Hematopoietic multipotent progenitor cell treated with erythropoietin and hydrocortisone succinate and interleukin-3 and kit ligand, for 15 days (in vitro differentiated cells): ENCODE measurements around the gene SYT14.
"Not testable (repeated sequence)": the region's sequence is repeated elsewhere in the genome, so short reads cannot be mapped to it uniquely, and the experiment has no call there.

Experiments used
- DNase-seq: peaks from one replicate; pipeline ENCODE4 v3.0.0-alpha.2; 2015; ENCODE audit warnings: low spot score

Gene SYT14

DNA sequence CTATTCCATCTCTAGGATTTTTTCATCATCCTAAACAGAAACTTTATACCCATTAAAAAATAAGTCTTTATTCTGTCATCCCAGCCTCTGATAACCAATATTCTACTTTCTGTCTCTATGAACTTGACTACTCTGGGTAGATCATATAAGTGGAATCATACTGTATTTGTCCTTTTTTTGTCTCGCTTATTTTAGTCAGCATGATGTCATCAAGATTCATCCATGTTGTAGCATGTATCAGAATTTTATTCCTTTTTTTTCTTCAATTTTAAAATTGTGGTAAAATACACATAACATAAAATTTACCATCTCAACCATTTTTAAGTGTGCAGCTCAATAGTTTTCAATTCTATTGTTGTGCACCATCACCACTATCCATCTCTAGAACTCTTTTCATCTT is 90.0 kb downstream of the SYT14 start:
- DNase-seq: no peak

- DNase-seq: no peak
Measured at GRCh38 chr1:210031473-210031872, 93.5 kb downstream of the SYT14 start.

- no peak for DNase-seq
Measured at GRCh38 chr1:210043058-210043457, 105.0 kb downstream of the SYT14 start.

DNA sequence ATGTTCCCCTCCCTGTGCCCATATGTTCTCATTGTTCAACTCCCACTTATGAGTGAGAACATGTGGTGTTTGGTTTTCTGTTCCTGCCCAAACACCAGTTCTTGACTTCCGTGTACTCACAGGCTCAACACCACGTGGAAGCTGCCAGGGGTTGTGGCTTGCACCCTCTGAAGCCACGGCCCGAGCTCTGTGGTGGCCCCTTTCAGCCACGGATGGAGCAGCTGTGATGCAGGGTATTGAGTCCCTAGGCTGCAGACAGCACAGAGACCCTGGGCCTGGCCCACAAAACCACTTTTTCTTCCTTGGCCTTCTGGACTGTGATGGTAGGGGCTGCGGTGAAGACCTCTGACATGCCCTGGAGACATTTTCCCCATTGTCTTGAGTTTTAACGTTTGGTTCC is 111.6 kb downstream of the SYT14 start:
- DNase-seq: no peak

DNA sequence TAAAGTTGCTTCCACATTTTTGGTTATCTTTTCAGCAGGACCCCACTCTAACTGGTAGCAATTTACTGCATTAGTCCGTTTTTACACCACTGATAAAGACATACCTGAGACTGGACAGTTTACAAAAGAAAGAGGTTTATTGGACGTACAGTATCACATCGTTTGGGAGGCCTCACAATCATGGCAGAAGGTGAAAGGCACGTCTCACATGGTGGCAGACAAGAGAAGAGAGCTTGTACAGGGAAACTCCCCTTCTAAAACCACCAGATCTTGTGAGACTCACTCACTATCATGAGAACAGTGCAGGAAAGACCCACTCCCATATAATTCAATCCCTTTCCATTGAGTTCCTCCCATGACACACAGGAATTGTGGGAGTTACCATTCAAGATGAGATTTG is 112.5 kb downstream of the SYT14 start:
- not testable (repeated sequence) for DNase-seq

GRCh38 chr1:210053126-210053525 is 115.1 kb downstream of the SYT14 start:
- no peak for DNase-seq

DNA sequence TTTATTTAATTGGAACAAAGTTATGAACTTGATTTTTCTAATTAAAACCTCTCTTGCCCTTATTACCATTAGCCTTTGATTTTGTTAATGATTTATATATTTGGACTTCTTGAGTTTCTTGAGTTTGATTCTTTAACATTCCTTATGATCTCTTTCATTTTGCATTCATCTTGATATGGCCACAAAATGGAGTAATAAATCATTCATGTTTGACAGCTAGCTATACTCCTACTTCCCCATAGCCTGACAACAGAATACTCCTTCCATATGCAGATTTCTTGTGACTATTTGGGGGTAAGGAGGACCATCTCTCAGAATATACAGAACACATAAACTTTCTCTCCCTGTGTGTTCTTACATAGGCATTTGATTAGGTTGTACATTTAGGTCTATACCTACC is 119.6 kb downstream of the SYT14 start:
- no peak for DNase-seq

- DNase-seq: no peak
Measured at GRCh38 chr1:210061992-210062391, 124.0 kb downstream of the SYT14 start.

DNA sequence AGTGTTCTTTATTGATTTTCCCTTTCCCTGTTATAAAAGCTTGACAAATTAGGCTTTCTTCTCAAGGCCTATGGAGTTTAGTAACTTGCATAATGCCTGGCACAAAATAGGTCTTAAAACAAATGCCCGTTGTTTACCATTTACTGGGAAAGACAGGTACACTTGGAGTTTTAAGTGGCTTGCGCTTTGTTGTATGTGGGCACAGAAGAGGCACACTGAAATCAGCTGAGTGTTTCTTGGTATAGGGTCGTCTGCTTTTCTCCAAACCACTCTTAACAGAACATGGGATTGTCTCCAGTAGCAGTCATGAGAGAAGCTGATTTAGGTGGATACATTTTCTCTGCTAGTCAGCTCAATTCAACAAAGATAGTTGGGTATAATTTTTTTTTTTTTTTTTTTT is 132.5 kb downstream of the SYT14 start:
- no peak for DNase-seq

DNA sequence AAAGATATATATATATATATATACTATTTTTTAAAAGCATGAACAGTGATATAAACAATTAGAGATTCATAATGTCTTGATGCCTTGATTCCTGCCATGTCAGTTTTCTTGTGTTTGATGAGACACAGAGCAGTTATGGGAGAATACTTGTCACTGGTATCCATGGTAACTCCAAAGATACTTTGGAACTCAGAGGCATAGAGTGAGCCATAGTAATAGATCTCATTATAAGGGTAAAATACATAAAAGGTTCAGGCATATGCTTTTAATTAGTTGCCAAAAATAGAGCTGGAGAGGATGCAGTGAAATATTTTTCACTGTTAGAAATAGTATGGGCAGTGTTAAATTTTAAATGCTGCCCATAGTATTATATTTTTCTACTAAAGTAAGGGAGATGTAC is 134.1 kb downstream of the SYT14 start:
- DNase-seq: no peak

- DNase-seq: no peak
Measured at GRCh38 chr1:210072896-210073504, 135.0 kb downstream of the SYT14 start.

GRCh38 chr1:210074904-210075303 is 136.9 kb downstream of the SYT14 start:
- no peak for DNase-seq

- no peak for DNase-seq
Measured at GRCh38 chr1:210076620-210077019, 138.6 kb downstream of the SYT14 start.

DNA sequence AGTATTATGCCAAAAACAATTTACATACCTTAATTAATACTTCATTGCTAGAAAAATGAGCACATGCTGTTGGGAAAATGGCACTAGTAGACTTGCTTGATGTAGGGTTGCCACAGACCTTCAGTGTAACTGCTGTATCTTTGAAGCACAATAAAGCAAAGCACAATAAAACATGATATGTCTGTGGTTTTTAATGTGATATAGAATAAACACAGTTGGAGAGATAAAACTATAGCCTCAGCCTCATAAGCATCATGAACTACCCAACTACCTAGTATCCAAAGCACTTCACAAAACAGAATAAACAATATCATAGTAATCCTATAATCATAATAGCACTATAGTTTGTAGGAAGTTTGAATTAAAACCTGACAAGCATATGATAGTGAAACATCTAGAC is 143.5 kb downstream of the SYT14 start:
- no peak for DNase-seq

DNA sequence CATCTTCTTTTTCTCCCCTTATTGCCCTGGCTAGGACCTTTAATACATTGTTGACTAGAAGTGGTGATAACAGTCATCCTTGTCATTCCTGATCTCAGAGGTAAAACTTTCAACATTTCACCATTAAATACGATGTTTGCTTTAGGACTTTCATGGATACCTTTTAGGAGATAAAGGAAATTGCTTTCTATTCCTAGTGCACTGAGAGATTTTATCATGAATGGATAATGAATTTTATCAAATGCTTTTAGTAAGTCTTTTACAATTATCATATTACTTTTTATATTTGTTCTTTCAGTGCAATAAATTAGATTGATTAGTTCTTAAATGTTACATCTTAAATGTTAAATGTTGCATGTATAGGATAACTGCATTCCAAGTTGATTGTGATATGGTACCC is 147.3 kb downstream of the SYT14 start:
- DNase-seq: no peak

DNA sequence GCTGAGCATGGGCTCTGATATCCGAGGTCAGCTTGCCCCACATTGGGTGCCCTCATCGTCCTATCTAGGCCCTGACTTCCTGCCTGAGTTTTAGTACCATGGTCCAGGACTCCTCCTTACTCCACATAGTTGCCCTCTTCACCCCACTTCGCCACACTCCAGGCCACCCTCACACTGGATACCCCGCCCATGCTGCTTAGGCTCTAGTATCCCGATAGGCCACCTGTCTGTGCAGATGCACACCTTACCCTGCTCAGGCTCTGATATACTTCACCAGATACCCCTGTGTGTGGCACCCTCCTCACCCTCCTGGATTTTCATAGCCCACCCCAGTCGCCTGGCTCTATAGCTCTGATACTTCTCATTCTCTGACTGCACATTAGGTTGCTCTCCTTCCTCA is 149.0 kb downstream of the SYT14 start:
- DNase-seq: no peak

DNA sequence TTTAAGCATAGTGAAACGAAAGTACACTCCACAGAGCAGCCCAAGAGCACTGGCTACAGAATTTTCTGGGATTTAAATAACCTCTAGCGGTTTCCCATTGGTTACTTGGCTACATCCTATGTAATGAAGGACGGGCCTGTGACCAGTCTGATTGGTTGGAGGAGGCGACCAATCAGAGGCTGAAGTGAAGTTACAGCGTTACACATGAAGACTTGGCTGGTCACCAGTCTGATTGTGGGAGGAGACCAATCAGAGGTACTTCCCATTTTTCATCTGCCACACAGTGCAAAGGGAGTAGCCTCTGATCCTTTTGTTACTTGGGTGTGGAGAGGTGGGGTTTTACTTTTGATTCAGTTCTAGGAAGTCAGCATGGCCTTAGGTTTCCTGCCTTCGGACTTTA is 151.8 kb downstream of the SYT14 start:
- no peak for DNase-seq

DNA sequence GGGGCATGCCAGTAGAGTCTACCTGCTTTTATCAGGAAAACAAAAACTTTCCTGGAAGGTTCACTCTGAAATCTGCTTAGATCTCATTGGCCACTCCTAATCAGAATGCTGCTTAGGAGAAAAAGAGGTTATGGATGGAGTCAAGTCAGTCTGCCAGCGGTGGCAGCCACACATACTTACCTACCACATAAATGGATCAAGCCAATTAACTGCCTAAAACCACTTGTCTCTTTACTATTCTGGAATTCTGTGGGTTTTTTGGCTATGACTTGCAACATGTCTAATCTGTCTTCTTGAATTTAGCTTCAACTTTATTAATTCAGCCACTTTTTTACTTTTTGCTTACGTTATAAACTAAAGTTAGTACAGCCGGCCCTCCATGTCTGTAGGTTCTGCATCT is 154.3 kb downstream of the SYT14 start:
- DNase-seq: no peak

DNA sequence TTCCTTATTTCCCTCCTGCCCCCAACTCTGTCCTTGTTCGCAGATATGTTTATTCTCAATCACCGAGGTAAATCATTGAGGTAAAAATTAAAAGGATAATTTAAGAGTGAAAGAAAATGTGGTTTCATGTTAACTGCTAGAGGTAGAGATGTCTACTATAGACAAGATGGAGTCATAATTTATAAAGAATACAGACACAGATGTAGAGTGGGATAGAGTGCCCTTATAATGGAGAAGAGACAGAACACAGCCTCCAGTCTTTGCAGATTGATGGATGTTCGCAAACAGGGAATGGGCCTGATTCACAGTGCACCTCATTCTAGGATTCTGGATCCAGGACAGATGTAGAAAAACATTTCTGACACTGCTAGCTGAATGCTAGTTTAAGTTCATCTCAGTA is 155.4 kb downstream of the SYT14 start:
- no peak for DNase-seq

DNA sequence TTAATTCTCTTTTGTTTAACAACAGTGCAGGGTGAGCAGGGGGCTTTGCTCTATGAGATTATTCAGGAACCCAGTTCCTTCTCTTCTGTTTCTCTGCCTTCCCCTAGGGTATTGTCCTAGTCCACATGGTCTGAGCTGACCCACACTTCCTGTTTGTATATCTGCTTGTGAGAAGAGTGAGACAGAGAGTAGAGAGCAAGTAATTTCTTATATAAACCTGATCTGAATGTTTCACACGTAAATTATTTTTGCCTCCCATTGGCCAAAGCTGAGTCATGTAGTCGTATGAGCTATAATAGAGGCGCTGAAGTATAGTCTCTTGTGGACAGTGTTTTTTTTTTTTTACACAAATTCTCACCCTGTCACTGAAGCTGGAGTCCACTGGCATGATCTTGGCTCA is 160.3 kb downstream of the SYT14 start:
- no peak for DNase-seq

GRCh38 chr1:210099921-210100320 is 161.9 kb downstream of the SYT14 start:
- DNase-seq: no peak

DNA sequence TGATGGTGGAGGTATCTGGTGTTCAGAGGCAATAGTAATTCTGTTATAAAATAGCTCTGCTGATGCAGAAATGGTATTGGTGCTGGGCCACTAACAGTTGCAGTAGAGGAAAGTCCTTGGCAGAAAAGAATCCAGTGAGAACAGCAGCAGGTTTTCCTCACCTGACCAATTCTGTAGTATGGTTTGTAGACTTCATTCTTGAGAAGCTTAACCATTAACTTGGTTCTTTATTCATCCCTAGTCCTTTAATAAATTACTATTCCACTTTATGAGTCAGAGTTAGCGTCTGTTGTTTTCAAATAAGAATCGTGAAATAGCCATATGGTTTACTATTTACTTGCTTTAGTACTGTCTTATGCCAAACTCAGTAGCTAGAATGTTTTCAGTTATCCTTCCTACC is 166.1 kb downstream of the SYT14 start:
- no peak for DNase-seq

GRCh38 chr1:210112906-210113305 is 174.9 kb downstream of the SYT14 start:
- DNase-seq: not testable (repeated sequence)

DNA sequence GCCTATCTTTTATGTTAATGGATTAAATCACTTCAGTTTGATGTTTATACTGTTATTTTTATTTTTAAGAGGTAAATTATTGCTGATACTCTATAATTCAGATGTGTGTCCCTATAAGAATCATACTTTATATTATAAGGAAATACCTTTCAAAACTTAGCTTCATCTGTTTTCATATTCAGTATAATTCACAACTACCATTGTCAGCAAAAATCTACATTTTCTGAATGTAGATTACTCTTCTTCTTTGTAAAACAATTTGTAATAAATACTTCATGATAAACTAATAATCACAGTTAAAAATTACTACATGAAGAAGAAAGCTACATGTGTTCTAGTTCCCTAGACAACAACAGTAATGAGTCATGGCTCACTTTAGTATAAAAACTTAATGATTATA is 179.2 kb downstream of the SYT14 start:
- no peak for DNase-seq

DNA sequence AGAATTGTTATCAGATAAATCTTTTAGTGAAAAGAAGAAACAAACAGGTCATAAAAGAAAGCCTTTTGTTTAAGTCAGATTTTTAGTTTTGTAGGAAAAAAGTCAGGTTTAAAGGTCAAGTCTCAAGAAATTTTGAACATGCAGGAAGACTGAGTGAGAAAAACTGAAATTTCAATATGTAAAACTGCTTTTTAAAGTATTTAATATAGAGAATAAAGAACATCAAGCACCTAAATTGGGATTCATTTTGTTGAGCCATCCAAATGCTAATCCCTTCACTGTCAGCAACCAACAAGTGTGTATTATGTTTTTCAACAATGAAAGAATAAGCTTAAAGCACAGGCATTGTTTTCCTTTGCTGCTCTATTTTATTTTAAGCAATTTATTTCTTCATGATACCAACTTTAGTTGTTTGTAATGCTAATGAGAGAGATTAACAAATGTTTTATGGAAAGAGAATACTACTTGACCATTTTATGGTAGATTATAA is 179.7 kb downstream of the SYT14 start:
- no peak for DNase-seq
